Activated naive CD8-positive, alpha-beta T cell (primary cell): Measurements from ENCODE around the gene HPD.
"Not testable (repeated sequence)": the region's sequence is repeated elsewhere in the genome, so short reads cannot be mapped to it uniquely, and the experiment has no call there.

ENCODE experiments used
- H3K27ac Mint-ChIP-seq: one replicate; pipeline ENCODE4 v1.8.0; 2021; ENCODE audit warnings: mixed read lengths
- H3K27me3 Mint-ChIP-seq: one replicate; pipeline ENCODE4 v1.8.0; 2021; ENCODE audit warnings: mixed read lengths
- H3K36me3 Mint-ChIP-seq: one replicate; pipeline ENCODE4 v1.8.0; 2021; ENCODE audit warnings: mixed read lengths
- H3K4me1 Mint-ChIP-seq: one replicate; pipeline ENCODE4 v1.8.0; 2021; ENCODE audit warnings: low read depth, mixed read lengths
- H3K4me3 Mint-ChIP-seq: one replicate; pipeline ENCODE4 v1.8.0; 2021; ENCODE audit warnings: mild to moderate bottlenecking, mixed read lengths
- H3K9me3 Mint-ChIP-seq: one replicate; pipeline ENCODE4 v1.8.0; 2021; ENCODE audit warnings: low read depth, mixed read lengths

The HPD gene

DNA sequence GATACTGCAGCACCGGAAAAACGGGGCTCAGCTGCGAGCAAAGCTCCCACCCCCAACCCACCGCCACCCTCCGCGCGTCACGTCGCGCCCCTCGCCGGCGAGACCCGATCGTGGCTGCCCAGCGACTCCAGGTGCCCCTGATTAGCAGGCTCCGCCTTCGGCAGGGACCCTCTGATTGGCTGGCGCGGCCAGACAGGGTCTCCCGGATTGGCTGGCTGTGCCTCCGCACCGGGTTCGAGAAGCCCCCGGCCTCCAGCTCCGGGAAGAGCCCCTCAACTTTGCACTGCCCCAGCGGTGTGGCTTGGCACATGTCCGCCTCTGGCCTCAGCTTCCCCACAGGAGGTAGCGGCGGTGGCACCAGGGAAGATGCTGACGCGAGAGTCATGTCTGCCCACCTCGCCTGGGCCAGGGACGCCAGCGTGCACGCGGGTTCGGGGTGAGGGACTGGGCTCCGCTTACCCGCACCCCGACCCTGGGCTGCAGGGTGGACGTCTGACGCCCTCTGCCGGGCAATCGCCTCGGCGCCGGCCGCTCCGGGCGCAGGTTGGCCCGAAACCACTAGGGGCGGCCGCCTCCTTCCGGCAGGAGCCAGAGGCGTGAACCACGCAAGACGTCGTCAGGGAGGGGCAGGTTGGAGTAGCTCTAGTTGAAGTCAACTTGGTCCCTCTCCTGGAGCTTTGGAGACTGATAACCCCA lies 64.7 kb downstream of the HPD start:
- H3K4me3 Mint-ChIP-seq = peak overlapping the region; percentile 84
- H3K36me3 Mint-ChIP-seq = peaks cover 2% of the 10 kb centered on the region

GRCh38 chr12:121793440-121793837 lies 65.2 kb downstream of the HPD start, which contains the start of gene RHOF:
Gene RHOF (minus strand): TSS chr12:121793688. CDS start chr12:121793633, 55 bp downstream.
- Mint-ChIP-seq H3K9me3 (no peaks in the 10 kb centered on the region), H3K27ac (peak within 1 kb of the TSS; percentile 99), H3K4me3 (peak within 1 kb of the TSS; percentile 93), H3K27me3 (no peaks in the 10 kb centered on the region), H3K36me3 (peaks cover 2% of the 10 kb centered on the region), H3K4me1 (peaks cover 64% of the 10 kb centered on the region)

More for the DNA sequence above, 64.7 kb downstream of the HPD start:
- H3K9me3 Mint-ChIP-seq = no peaks in the 10 kb centered on the region
- H3K27me3 Mint-ChIP-seq = no peaks in the 10 kb centered on the region
- peaks cover 64% of the 10 kb centered on the region for H3K4me1 Mint-ChIP-seq
- peak overlapping the region; percentile 91 for H3K27ac Mint-ChIP-seq

GRCh38 chr12:121792607-121793439 lies 65.8 kb downstream of the HPD start:
- Mint-ChIP-seq H3K4me3 (peak overlapping the region; percentile 93), H3K27ac (peak overlapping the region; percentile 99), H3K4me1 (peaks cover 65% of the 10 kb centered on the region), H3K9me3 (no peaks in the 10 kb centered on the region), H3K27me3 (no peaks in the 10 kb centered on the region), H3K36me3 (peaks cover 2% of the 10 kb centered on the region)

DNA sequence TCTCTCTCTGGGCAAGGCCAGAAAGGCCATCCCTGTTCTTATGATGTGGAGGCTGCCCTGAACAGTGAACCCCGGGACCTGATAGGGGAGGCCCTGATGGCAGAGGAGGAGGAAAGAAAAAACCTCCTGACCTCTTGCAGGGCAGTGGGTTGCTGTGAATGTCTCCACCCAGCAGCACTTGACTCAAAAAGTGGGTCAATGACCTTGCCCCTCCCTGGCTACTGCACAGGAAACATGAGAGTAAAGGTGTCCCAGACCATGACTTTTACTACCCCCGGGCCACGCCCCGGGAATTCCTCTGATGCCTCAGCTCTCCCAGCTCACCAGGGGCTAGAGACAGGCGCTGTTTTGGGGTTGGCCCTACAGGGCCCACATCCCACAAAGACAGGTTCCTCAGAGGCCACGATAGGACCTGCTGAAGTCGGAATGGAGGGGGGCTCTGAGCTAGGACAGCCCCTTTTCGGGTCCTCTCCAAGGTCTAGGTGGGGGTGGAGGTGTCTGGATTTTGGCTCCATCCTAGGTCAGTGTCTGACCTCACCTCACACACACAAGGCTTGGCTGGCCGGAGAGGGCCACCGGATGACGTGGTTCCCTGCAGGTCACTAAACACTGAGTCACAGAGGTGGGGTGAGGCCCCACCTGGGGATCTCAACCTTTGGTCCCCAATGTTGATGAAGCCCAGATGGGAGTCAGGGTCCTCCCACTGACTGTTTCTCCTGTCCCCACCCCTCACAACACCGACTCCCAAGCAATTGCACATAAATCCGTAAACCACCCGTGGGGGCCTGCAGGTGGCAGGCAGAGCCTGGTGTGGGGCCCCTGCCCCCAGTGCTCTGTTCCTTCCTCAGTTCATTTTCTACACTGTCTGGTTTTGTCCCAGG lies 66.7 kb downstream of the HPD start:
- peak overlapping the region; percentile 93 for H3K4me3 Mint-ChIP-seq
- H3K36me3 Mint-ChIP-seq = peaks cover 4% of the 10 kb centered on the region
- no peaks in the 10 kb centered on the region for H3K9me3 Mint-ChIP-seq
- peaks cover 67% of the 10 kb centered on the region for H3K4me1 Mint-ChIP-seq
- H3K27ac Mint-ChIP-seq = peak overlapping the region; percentile 99
- H3K27me3 Mint-ChIP-seq = no peaks in the 10 kb centered on the region

DNA sequence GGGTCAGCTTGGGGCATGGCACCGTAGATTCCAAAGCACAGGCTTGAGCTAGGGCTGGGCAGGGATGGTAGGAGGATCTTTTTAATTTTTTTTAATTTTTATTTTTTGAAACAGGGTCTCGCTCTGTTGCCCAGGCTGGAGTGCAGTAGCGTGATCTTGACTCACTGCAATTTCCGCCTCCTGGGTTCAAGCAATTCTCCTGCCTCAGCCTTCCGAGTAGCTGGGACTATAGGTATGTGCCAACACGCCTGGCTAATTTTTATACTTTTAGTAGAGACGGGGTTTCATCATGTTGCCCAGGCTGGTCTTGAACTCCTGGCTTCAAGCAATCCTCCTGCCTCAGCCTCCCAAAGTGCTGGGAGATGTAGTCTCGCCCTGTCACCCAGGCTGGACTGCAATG lies 67.9 kb downstream of the HPD start:
- H3K9me3 Mint-ChIP-seq, H3K36me3 Mint-ChIP-seq, H3K27me3 Mint-ChIP-seq: not testable (repeated sequence)
- Mint-ChIP-seq H3K4me1 (peaks cover 73% of the 10 kb centered on the region), H3K4me3 (peak overlapping the region; percentile 93), H3K27ac (peak overlapping the region; percentile 99)

- Mint-ChIP-seq H3K9me3 (no peaks in the 10 kb centered on the region), H3K27me3 (no peaks in the 10 kb centered on the region), H3K36me3 (peaks cover 3% of the 10 kb centered on the region), H3K27ac (peak overlapping the region; percentile 99), H3K4me1 (peaks cover 72% of the 10 kb centered on the region), H3K4me3 (peak overlapping the region; percentile 93)
These were observed 68.6 kb downstream of the HPD start for GRCh38 chr12:121789800-121790728.
